NCI-H2171 treated with DMSO at 0.1 percent for 48 hours (cell line): Measurements from ENCODE around the gene SLC7A9.
"Not testable (repeated sequence)": the region's sequence is repeated elsewhere in the genome, so short reads cannot be mapped to it uniquely, and the experiment has no call there.

Experiments
- DNase-seq: peaks from one replicate; lab custom pipeline; 2025; lab: John Stamatoyannopoulos, UW

Gene SLC7A9

GRCh38 chr19:32881766-32882165 lies 12.2 kb upstream of the SLC7A9 start:
- DNase-seq, result no peak

GRCh38 chr19:32880622-32881021 lies 11.1 kb upstream of the SLC7A9 start:
- no peak for DNase-seq

GRCh38 chr19:32879741-32880140 lies 10.2 kb upstream of the SLC7A9 start:
- DNase-seq, result no peak

- DNase-seq, result no peak
Measured at GRCh38 chr19:32878988-32879387, 9.4 kb upstream of the SLC7A9 start.

- no peak for DNase-seq
Measured at GRCh38 chr19:32877977-32878745, 8.6 kb upstream of the SLC7A9 start.

GRCh38 chr19:32877323-32877912 lies 7.9 kb upstream of the SLC7A9 start:
- no peak for DNase-seq

GRCh38 chr19:32876919-32877285 lies 7.3 kb upstream of the SLC7A9 start:
- no peak for DNase-seq

GRCh38 chr19:32876236-32876918 lies 6.8 kb upstream of the SLC7A9 start:
- no peak for DNase-seq

- no peak for DNase-seq
Measured at GRCh38 chr19:32875428-32875827, 5.9 kb upstream of the SLC7A9 start.

GRCh38 chr19:32874605-32875004 lies 5.0 kb upstream of the SLC7A9 start:
- no peak for DNase-seq

- DNase-seq, result no peak
Measured at GRCh38 chr19:32873247-32873959, 3.8 kb upstream of the SLC7A9 start.

- no peak for DNase-seq
Measured at GRCh38 chr19:32872391-32872790, 2.8 kb upstream of the SLC7A9 start.

- no peak for DNase-seq
Measured at GRCh38 chr19:32870981-32871451, 1.4 kb upstream of the SLC7A9 start.

GRCh38 chr19:32869966-32870573 lies 503 bp upstream of the SLC7A9 start:
- no peak for DNase-seq

- no peak for DNase-seq
Measured at GRCh38 chr19:32868206-32868950, 1.2 kb downstream of the SLC7A9 start.

GRCh38 chr19:32867436-32867835 lies 2.1 kb downstream of the SLC7A9 start:
- not testable (repeated sequence) for DNase-seq

- peak; percentile 5 for DNase-seq
Measured at GRCh38 chr19:32866564-32867265, 2.9 kb downstream of the SLC7A9 start.

GRCh38 chr19:32866061-32866460 lies 3.5 kb downstream of the SLC7A9 start:
- peak; percentile 5 for DNase-seq

- DNase-seq, result peak; percentile 80
Measured at GRCh38 chr19:32865326-32865725, 4.2 kb downstream of the SLC7A9 start.

GRCh38 chr19:32864318-32865007 lies 5.1 kb downstream of the SLC7A9 start:
- no peak for DNase-seq
